ENCODE measurements around the gene EDN2.

Gene EDN2

GRCh38 chr1:41435570-41436178 is 48.8 kb downstream of the EDN2 start:
- no peak for DNase-seq

- DNase-seq: no peak
These were observed 49.6 kb downstream of the EDN2 start for GRCh38 chr1:41434748-41435449.

- DNase-seq: no peak
These were observed 50.2 kb downstream of the EDN2 start for GRCh38 chr1:41434306-41434705.

GRCh38 chr1:41433501-41433900 is 51.0 kb downstream of the EDN2 start:
- DNase-seq: no peak

GRCh38 chr1:41432481-41433280 is 51.8 kb downstream of the EDN2 start:
- no peak for DNase-seq

GRCh38 chr1:41431490-41432350 is 52.8 kb downstream of the EDN2 start:
- DNase-seq: no peak

- DNase-seq: no peak
These were observed 53.9 kb downstream of the EDN2 start for GRCh38 chr1:41430582-41430981.

- no peak for DNase-seq
These were observed 54.4 kb downstream of the EDN2 start for GRCh38 chr1:41430069-41430468.

- no peak for DNase-seq
These were observed 54.8 kb downstream of the EDN2 start for GRCh38 chr1:41429641-41430035.
